SK-N-SH (cell line): ENCODE results near the gene CBY2.

Experiments
- ELF1 ChIP-seq: IDR thresholded peaks from 2 replicates; pipeline ENCODE4 v1.4.0; 2012
- GATA2 ChIP-seq: sonication (generic); formaldehyde crosslinking; IDR thresholded peaks from 2 replicates; pipeline ENCODE4 v1.5.0; 2020; ENCODE audit warnings: mild to moderate bottlenecking, missing genetic modification reagents
- JUND ChIP-seq: IDR thresholded peaks from 2 replicates; pipeline ENCODE4 v1.4.0; 2012
- NFIC ChIP-seq: IDR thresholded peaks from 2 replicates; pipeline ENCODE4 v1.4.0; 2012; ENCODE audit warnings: borderline replicate concordance
- POLR2AphosphoS5 ChIP-seq: IDR thresholded peaks from 2 replicates; pipeline ENCODE4 v1.6.1; 2012; ENCODE audit warnings: low read depth, low read length
- RAD21 ChIP-seq: IDR thresholded peaks from 2 replicates; pipeline ENCODE4 v1.6.1; 2012; ENCODE audit warnings: mild to moderate bottlenecking, low read length
- TAF1 ChIP-seq: IDR thresholded peaks from 2 replicates; pipeline ENCODE4 v1.6.1; 2012; ENCODE audit warnings: low read depth, mild to moderate bottlenecking, low read length, moderate library complexity, borderline replicate concordance
- TCF12 ChIP-seq: IDR thresholded peaks from 2 replicates; pipeline ENCODE4 v1.4.0; 2012
- TF ChIP-seq, protein P1 (sequence below): fragments of 200-600 bp; sonication (generic); IDR thresholded peaks from 2 replicates; pipeline ENCODE4 v1.6.1; 2017; ENCODE audit warnings: antibody characterized with exemption, mild to moderate bottlenecking, moderate library complexity
- TF ChIP-seq, protein P2 (sequence below): fragments of 150-350 bp; IDR thresholded peaks from 2 replicates; pipeline ENCODE4 v1.6.1; 2017; ENCODE audit warnings: antibody characterized with exemption, low read length, low read depth, borderline replicate concordance
- TF ChIP-seq, protein P3 (sequence below): fragments of 150-350 bp; IDR thresholded peaks from 2 replicates; pipeline ENCODE4 v1.6.1; 2016; ENCODE audit warnings: mild to moderate bottlenecking, low read depth, low read length

DNA sequence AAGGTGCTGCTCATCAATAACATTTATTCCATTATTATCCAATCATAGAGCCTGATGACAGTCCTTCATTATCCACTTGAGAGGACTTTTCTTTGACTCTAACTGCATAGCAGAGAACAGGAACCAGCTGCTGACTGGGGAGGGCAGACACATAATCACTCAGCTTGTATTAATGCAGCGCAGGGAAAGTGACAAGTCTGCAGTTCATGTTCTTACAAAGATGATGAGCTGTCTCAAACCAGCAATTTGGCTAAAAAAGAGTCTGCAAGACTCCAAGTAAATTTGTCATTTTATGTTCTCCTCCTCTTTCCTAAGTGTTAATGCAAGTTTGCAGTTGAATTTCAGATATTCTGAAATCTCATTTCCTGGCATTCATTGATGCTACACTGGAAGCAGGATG, 40.0 kb upstream of the CBY2 start:
- TF ChIP-seq NFIC, result no peak
- TF ChIP-seq, protein P1, sequence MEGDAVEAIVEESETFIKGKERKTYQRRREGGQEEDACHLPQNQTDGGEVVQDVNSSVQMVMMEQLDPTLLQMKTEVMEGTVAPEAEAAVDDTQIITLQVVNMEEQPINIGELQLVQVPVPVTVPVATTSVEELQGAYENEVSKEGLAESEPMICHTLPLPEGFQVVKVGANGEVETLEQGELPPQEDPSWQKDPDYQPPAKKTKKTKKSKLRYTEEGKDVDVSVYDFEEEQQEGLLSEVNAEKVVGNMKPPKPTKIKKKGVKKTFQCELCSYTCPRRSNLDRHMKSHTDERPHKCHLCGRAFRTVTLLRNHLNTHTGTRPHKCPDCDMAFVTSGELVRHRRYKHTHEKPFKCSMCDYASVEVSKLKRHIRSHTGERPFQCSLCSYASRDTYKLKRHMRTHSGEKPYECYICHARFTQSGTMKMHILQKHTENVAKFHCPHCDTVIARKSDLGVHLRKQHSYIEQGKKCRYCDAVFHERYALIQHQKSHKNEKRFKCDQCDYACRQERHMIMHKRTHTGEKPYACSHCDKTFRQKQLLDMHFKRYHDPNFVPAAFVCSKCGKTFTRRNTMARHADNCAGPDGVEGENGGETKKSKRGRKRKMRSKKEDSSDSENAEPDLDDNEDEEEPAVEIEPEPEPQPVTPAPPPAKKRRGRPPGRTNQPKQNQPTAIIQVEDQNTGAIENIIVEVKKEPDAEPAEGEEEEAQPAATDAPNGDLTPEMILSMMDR, result no peak
- no peak for TF ChIP-seq RAD21
- TF ChIP-seq TCF12, result no peak
- TF ChIP-seq, protein P2, sequence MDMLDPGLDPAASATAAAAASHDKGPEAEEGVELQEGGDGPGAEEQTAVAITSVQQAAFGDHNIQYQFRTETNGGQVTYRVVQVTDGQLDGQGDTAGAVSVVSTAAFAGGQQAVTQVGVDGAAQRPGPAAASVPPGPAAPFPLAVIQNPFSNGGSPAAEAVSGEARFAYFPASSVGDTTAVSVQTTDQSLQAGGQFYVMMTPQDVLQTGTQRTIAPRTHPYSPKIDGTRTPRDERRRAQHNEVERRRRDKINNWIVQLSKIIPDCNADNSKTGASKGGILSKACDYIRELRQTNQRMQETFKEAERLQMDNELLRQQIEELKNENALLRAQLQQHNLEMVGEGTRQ, result no peak
- no peak for TF ChIP-seq GATA2 (CRISPR knock-in tag)
- TF ChIP-seq POLR2AphosphoS5, result no peak
- TF ChIP-seq, protein P3, sequence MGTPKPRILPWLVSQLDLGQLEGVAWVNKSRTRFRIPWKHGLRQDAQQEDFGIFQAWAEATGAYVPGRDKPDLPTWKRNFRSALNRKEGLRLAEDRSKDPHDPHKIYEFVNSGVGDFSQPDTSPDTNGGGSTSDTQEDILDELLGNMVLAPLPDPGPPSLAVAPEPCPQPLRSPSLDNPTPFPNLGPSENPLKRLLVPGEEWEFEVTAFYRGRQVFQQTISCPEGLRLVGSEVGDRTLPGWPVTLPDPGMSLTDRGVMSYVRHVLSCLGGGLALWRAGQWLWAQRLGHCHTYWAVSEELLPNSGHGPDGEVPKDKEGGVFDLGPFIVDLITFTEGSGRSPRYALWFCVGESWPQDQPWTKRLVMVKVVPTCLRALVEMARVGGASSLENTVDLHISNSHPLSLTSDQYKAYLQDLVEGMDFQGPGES, result no peak
- no peak for TF ChIP-seq TAF1
- TF ChIP-seq JUND, result no peak
- TF ChIP-seq ELF1, result no peak
